ENCODE measurements around the gene CASR.

CASR gene

GRCh38 chr3:122307094-122307687 is 123.7 kb downstream of the CASR start:
- DNase-seq (ENCODE audit: low spot score): no peak

- no peak for DNase-seq (ENCODE audit: low spot score)
Observed at GRCh38 chr3:122307976-122308375, 124.5 kb downstream of the CASR start.

- DNase-seq (ENCODE audit: low spot score): no peak
Observed at GRCh38 chr3:122310361-122310760, 126.9 kb downstream of the CASR start.

- no peak for DNase-seq (ENCODE audit: low spot score)
Observed at GRCh38 chr3:122312826-122313225, 129.4 kb downstream of the CASR start.

GRCh38 chr3:122313281-122313680 is 129.8 kb downstream of the CASR start:
- DNase-seq (ENCODE audit: low spot score): no peak

GRCh38 chr3:122314228-122314876 is 130.9 kb downstream of the CASR start:
- DNase-seq (ENCODE audit: low spot score): no peak

- no peak for DNase-seq (ENCODE audit: low spot score)
Observed at GRCh38 chr3:122315619-122316018, 132.2 kb downstream of the CASR start.

- DNase-seq (ENCODE audit: low spot score): no peak
Observed at GRCh38 chr3:122316368-122316767, 132.9 kb downstream of the CASR start.

GRCh38 chr3:122318620-122319019 is 135.2 kb downstream of the CASR start:
- no peak for DNase-seq (ENCODE audit: low spot score)

- DNase-seq (ENCODE audit: low spot score): no peak
Observed at GRCh38 chr3:122322095-122323075, 138.9 kb downstream of the CASR start.

GRCh38 chr3:122324871-122325323 is 141.4 kb downstream of the CASR start, which contains the start of gene CSTA:
TSS of gene CSTA (plus strand) at chr3:122325248. CDS start at chr3:122325293, 45 bp downstream.
- DNase-seq (ENCODE audit: low spot score): no peak

- no peak for DNase-seq (ENCODE audit: low spot score)
Observed at GRCh38 chr3:122325769-122326168, 142.3 kb downstream of the CASR start.

- DNase-seq (ENCODE audit: low spot score): no peak
Observed at GRCh38 chr3:122331886-122332285, 148.4 kb downstream of the CASR start.

GRCh38 chr3:122332551-122332950 is 149.1 kb downstream of the CASR start:
- DNase-seq (ENCODE audit: low spot score): no peak

All from left forelimb (tissue), 1 donor.